Measurements from ENCODE around the gene TMEM161A.

DNA sequence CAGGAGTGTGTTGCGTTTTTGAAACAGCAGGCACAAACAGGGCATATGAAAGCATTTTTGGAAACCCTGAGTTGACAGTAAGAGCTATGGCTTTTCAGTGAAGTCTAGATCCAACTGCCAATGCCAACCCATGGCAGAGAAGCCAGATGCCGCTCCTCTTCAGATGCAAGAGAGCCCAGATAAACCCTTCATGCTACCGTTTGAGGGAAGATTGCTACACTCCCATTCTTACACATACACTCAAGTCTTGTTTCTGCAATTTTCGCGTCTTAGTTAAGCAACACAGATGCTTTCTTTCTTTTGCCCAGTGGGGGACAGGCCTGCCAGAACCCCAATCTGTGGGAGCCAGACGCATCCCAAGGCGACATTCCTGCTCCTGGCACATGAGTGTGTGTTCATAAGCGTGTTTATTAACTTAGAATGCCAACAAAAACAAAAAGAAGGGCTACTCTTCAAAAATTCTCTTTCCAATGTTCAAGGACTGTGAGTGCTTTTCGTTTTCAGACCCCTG is 43.3 kb upstream of the TMEM161A start:
- TF ChIP-seq POLR2AphosphoS5 (IDR thresholded peaks at IDR 0.05) (no peak), EP300 (IDR thresholded peaks at IDR 0.05) (no peak), POLR2A (IDR thresholded peaks at IDR 0.05) (no peak)
- TF ChIP-seq, protein P1, sequence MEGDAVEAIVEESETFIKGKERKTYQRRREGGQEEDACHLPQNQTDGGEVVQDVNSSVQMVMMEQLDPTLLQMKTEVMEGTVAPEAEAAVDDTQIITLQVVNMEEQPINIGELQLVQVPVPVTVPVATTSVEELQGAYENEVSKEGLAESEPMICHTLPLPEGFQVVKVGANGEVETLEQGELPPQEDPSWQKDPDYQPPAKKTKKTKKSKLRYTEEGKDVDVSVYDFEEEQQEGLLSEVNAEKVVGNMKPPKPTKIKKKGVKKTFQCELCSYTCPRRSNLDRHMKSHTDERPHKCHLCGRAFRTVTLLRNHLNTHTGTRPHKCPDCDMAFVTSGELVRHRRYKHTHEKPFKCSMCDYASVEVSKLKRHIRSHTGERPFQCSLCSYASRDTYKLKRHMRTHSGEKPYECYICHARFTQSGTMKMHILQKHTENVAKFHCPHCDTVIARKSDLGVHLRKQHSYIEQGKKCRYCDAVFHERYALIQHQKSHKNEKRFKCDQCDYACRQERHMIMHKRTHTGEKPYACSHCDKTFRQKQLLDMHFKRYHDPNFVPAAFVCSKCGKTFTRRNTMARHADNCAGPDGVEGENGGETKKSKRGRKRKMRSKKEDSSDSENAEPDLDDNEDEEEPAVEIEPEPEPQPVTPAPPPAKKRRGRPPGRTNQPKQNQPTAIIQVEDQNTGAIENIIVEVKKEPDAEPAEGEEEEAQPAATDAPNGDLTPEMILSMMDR (IDR thresholded peaks at IDR 0.05): no peak
